LNCAP (cell line): ENCODE results near the gene IL1RAPL2.

Source experiments
- CTCF ChIP-seq: fragments of 450-650 bp; IDR thresholded peaks from 2 replicates; pipeline ENCODE4 v1.5.1; 2017; ENCODE audit warnings: mild to moderate bottlenecking

The IL1RAPL2 gene

DNA sequence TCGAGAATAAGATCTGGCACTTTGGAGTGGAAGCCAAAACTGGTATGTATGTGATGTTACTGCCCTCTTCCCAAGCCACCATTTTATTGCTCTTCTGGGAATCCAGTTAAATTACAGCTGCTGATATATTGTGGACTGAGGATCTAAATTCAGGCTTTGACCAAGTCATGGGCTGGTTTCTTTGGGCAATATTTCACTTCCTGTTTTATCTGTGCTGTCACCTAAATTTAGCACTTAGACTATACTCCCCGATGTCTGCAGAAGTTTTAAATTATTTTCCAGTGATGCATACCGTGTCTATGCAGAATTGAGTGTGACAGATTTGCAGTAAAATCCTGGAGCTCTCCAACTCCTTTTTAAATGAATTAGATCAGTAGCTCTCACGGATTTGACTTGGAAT lies 554.5 kb downstream of the IL1RAPL2 start:
- TF ChIP-seq CTCF, result no peak

GRCh38 chrX:105121186-105121585 lies 555.2 kb downstream of the IL1RAPL2 start:
- no peak for TF ChIP-seq CTCF

DNA sequence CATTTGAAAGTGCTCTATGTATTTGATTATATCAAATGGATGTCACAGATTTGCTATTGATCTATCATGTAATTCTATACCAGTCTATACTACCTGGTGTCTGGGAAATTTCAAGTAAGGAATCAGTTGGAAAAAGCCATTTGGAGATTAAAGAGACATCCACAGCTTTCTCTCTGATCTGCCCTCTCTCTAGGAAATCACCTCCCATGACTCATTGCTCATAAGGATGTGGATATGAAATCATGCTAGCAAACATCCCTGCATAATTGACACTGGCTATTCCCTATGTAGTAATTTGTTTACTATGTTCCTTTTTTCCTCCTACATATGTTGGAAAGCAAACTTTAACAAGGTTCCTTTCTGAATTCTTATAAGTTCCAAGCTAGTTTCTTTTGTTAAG lies 560.2 kb downstream of the IL1RAPL2 start:
- no peak for TF ChIP-seq CTCF

DNA sequence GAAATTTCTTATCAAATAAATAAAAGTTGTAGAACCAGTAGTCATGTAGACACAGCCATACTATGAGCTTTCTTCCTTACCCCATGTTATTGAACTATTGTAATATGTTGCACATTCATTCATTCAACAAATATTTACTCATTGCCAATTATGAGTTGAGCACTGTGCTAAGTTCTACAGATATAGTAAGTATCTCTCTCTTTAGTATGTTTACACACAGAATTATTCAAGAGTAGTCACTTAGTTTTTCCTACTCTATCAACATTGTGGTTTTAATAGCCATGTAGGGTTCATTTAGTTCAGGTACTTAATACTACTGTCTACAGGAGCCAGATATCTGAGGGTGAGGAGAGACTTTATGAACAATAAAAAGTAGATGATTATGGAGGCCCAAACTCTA lies 568.3 kb downstream of the IL1RAPL2 start:
- no peak for TF ChIP-seq CTCF

- TF ChIP-seq CTCF, result no peak
Observed at GRCh38 chrX:105136786-105137185, 570.8 kb downstream of the IL1RAPL2 start.

GRCh38 chrX:105150036-105150435 lies 584.0 kb downstream of the IL1RAPL2 start:
- TF ChIP-seq CTCF, result no peak

- no peak for TF ChIP-seq CTCF
Observed at GRCh38 chrX:105150557-105150956, 584.6 kb downstream of the IL1RAPL2 start.

DNA sequence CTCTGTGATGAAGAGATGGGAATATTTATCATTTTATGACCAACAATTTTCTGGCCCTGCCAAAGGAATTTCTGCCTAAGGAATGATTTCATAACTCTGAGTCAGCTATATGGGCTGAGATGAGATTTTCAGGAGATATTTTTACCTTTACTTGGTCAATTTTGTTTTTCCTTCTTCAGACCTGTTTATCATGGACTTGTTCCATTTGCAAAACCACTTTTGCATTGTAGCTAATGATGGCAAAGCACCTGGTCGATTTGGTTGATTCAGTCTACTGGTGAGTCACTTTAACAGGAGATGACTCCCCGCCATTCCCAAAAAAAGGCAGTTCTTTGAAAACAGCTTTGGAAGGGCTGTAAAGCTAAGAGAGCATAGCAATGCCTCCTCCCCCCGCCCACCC lies 601.2 kb downstream of the IL1RAPL2 start:
- no peak for TF ChIP-seq CTCF
